Activated CD4-positive, alpha-beta T cell treated with anti-CD3 and anti-CD28 coated beads, Interleukin-2, amount 50 U/mL, for 24 hours (primary cell): ENCODE data around the gene RAB11FIP5.
A peak's percentile ranks its signal among the peaks of the same experiment; 100 is the strongest.

Source experiments
- DNase-seq, 2 donors: peaks; one replicate each; pipeline ENCODE4 v3.0.0-alpha.2; 2020; ENCODE audit warnings: low read depth in 1 of 2, low spot score in 1 of 2

RAB11FIP5 gene

GRCh38 chr2:73085691-73086090, 27.1 kb downstream of the RAB11FIP5 start:
- DNase-seq: peak; percentile 62 to 77

GRCh38 chr2:73084971-73085370, 27.8 kb downstream of the RAB11FIP5 start:
- no peak for DNase-seq

DNA sequence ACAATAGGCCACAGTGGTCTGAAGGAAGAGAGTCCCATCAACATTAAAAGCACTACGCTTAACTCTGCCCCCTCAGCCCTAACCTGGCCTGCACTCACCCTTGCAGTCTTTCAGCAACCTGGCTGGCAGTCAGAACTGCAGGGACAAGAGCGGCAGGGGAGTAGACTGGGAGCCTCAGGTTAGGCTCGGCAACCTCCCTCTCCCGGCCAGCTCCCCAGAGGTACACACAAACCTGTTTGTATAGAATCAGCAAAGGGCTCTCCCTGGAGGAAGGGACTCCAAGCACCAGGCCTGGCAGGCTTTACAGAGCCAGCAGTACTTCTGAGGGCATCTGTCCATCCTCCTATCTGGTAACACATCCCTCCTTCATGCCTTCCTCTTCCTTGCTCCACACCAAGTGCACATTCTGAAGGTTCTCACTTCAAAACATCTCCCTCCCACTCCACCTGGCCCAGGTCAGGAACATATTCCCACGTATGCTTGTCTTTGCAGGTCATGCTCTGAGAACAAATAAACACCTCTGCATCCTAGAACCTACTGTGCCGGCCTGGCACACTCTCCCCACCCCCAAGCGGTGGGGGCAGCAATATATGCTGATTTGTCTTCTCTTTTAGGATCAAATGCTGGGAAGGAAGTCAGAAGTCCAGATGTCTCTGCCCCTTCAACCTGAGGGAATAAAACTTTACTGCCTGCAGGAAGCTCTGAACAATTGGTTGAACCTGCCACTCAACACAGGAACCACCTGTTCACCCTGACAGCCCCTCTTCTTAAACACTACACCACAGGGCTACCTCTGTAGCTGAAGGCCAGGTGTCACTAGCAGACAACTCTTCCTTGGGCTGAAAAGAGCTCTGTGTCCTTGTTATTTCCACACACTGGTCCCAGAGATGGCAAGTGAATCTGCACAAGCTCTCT, 28.6 kb downstream of the RAB11FIP5 start:
- no peak for DNase-seq

GRCh38 chr2:73082523-73083410, 30.0 kb downstream of the RAB11FIP5 start:
- no peak for DNase-seq

- DNase-seq: no peak
These were observed 31.5 kb downstream of the RAB11FIP5 start for GRCh38 chr2:73081181-73081671.

- no peak for DNase-seq
These were observed 32.2 kb downstream of the RAB11FIP5 start for GRCh38 chr2:73080321-73081131.

DNA sequence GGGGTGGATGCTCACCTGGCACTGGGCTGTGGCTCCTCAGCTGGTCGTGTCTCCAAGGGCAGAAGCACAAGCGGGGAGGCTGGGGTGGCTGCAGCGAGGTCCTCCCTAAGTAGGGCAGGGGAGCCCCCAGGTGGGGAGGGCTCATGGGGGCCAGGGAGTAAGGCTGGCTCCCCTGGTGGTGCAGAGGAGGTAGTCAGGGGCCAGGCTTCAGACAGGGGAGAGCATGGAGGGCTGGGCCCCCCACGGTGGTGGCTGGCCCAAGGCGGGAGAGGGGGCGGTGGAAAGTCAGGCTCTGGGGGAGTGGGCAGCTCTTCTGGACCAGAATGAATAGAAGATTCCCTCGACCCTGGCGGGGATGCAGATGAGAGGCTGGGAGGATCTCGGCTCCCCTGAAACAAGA, 33.1 kb downstream of the RAB11FIP5 start:
- no peak for DNase-seq

- no peak for DNase-seq
These were observed 34.0 kb downstream of the RAB11FIP5 start for GRCh38 chr2:73078457-73079411.

DNA sequence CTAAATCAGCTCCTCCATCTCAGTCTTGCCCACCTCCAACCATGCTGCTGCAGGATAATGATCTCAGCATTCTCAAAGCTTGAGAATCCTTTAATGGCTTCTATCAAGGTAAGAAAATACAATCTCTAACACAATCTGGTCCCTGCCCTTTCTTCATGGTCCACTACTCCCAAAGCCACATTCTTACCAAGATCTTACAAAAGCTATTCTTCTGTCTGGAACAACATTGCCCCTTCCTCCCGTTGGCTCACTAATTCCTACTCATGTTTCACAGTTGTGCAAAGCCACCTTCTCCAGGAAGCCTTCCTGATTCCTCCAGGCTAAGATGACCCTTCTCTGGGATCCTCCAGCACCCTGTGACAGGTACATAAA, 35.3 kb downstream of the RAB11FIP5 start:
- DNase-seq: no peak

DNA sequence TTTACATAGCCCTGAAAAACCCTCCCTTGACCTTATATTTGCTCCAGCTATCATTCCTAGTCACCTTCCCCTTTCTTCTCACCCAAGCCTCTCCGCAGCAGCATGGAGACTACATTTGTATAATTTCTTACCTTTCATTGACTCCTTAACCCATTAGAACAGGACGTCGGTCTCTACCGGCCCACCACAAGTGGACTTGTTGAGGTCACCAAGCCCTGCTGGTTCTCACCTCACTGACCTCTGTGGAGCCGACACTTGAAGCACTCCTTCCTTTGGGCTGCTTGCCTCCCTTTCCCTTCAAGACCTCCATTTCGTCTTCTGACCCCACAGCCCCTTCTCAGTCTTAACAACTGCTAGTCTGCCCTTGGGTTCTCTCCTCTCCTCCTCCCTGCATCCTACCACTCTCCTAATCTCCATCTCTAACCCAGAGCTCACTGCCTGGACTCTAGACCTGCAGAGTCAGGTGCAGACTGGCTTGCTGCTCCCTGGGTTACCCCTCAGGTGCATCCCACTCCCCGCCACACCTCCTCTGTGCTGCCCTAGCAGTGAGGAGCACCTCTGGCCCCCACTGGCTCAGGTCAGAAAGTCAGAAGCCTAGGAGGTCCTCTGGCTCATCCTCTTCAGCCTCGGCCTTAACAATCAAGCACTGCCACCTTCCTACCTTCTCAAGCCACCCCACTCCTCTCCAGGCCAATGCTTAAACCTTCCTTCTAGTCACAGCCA, 35.9 kb downstream of the RAB11FIP5 start:
- DNase-seq: no peak

DNA sequence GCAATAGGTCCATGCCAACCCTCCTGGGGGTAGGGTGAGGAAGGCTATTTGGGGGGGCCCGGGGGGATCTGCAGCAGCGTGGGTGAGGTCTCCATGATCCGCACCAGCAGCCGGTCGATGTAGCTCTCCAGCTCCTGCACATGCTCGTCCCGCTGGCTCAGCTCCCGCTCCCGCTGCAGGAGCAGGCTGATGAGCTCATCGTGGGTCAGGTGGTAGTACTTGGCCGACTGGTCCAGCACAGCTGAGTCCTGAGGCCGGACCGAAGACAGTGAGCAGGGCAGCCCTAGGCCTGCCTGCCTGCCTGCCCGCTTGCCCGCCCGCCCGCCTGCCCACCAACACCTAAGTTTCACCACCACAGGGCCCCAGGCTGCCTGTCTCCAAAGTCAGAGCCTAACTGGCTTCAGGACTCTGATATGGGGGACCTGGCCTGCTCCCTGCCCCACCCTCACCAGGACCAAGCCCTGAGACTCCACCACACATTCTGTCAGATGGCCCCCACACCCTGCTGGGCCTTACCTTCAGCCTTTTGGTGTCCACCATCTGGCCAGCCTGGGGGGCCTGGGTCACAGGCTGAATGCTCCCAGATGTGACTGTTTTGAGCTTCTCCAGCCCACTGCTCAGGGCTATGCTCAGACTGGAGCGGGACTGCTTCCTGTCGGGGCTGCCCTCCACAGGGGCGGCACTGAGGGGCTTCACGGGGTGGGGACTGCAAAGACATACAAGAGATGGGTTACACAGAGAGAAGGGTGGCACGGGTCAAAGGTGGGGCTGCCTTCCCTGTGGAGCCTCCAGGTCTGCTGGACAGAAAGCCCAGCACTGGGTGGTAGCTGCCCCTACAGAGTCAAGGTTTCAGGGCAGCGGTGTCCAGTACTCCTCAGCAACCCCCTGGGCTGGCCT, 37.0 kb downstream of the RAB11FIP5 start:
- no peak for DNase-seq

DNA sequence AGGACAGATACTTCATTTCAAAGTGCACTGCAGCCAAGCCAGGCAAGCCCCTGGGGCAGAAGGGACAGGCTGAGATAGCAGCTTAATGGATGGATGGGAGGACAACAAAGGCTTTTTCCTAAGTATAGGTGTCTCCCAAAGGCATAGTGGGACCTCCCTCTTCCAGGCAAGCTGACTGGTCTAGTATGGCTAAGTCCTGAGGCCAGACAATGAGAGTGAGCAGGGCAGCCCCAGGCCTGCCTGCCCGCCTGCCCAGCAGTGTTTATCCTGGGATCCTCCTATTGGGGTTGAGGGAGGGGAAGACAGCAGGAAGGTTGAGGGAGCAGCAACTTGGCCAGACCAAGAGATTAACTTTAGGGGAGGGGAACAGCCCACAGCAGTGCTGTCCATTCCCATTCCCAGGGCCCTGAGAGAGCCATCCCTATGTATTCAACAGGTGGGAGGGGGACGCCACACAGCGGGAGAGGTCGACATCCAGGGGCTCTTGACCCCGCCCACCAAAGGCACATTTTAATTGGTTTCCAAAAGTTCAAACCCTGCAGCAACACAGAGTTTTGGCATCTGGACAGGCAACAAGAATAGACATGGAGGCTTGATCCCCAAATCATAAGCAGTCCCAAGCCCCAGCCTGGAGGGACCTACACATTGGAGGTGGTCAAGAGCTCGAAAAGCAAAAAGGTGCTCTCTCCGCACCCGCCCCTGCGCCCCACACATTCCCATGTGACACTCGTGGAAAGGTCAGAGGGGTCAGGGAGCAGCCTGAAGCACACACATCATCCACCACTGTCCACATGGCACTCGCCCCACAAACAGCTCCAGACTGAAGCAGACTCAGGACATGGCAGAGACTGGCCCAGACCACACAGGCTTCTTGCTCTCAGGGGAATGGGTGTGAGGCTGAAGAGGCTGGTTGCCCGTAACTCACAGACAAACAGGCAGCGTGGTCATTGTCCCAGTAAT, 38.4 kb downstream of the RAB11FIP5 start:
- no peak for DNase-seq

- DNase-seq: no peak
These were observed 40.3 kb downstream of the RAB11FIP5 start for GRCh38 chr2:73072416-73072815.

DNA sequence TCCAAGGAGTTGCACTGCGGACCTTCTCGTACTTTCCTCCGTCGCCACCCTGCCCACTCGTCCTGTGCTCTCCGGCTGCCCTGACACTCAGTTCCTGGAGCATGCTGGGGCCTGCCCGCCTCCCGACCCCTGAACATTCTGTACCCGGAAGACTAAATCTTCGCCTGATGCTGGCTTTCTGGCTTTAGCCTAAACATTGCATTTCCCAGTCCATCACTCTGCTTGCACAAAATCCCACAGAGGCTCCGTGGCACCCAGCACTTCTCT, 40.7 kb downstream of the RAB11FIP5 start:
- DNase-seq: no peak

DNA sequence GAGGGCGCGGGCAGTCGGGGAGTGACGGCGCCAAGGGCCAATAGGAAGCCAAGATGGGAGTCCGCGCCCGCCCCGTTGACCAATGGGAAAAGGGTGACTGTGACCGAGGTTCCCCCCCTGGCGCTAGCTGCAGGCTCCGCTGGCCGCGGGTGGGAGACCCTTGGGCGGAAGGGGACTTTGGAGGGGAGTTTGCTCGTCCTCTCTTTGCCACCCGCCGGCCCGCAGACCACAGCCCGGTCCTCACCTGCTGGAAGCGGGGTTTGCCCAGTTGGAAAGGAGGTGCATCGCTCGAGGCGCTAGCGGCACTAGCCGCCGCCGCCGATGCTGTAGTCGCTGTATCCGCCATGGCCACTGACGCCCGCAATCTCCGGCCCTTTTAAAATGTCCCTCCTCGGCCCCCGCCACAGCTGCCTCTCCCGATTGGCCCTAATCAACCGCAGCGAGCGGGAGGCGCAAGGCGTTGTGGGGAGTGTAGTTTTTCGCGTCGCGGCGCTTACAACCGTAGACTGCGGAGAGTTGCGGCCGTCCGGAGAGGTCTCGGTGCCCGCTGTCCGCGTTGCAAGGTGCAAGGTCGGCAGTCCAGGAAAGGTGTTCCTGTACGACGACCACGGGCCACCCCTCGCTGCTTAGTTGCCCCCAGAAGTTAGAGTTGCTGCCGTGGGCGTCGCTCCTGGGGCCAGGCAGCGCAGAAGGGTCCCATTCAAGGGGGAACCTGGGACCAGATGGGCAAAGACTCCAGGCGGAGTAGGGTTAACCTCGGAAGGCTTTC, 41.2 kb downstream of the RAB11FIP5 start, which contains the start of gene SFXN5:
Gene SFXN5 (minus strand): TSS at position 353 of the 769 bp plus-strand sequence. CDS start 7 bp downstream, at position 346.
- peak; percentile 90 to 95 for DNase-seq

DNA sequence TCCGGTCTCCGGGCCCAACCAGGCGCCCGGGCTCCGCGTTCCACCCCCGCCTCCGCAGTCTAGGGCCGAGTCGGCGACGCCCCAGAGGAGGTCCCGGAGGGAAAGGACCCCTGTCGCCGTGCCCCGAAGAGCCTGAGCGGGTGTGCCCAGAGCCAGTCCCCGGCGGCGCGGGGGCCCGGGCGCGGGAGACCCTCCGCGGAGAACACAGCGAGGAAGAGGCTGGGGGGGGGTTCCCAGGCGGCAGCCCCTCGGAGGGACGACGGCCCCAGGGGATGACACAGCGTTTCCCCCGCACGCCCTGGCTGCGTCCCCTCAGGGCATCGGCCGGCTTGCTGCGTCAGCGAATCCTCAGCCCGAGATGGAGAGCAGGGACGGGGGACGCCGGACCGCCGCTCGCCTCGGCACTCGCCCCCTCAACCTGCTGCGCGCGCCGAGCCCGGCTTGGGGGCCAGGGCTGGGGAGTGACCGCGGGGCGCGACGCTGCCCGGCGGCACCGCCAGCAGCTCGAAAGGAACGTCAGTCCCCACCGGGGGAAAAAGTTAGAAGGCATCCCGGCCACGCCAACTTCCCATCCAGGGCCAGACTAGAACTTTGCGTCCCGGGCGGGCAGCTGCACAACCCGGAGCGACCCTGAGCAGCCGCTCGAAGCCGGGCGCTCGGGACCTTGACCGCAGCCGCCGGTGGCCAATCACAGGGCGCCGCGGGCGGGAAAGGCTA, 41.9 kb downstream of the RAB11FIP5 start:
- peak; percentile 24 to 26 for DNase-seq
